HEK293 (cell line): Measurements from ENCODE around the gene CEP350.

Experiments
- GLI4 ChIP-seq: fragments of 450-650 bp; formaldehyde crosslinking; IDR thresholded peaks from 2 replicates; pipeline ENCODE4 v1.5.1; 2016; ENCODE audit warnings: missing biosample characterization, missing genetic modification characterization
- HOXD13 ChIP-seq: sonication (generic); formaldehyde crosslinking; IDR thresholded peaks from 2 replicates; pipeline ENCODE4 v1.8.0; 2022; ENCODE audit warnings: missing genetic modification reagents, borderline replicate concordance
- KLF9 ChIP-seq: fragments of 450-650 bp; formaldehyde crosslinking; IDR thresholded peaks from 2 replicates; pipeline ENCODE4 v1.5.1; 2016; ENCODE audit warnings: missing biosample characterization, missing genetic modification characterization, low read depth
- MYNN ChIP-seq: fragments of 450-650 bp; formaldehyde crosslinking; IDR thresholded peaks from 2 replicates; pipeline ENCODE4 v1.5.1; 2016; ENCODE audit warnings: missing biosample characterization, missing genetic modification characterization, borderline replicate concordance
- REST ChIP-seq: fragments of 450-650 bp; formaldehyde crosslinking; IDR thresholded peaks from 2 replicates; pipeline ENCODE4 v1.5.1; 2016; ENCODE audit warnings: missing biosample characterization, missing genetic modification characterization
- SETDB1 ChIP-seq: IDR thresholded peaks from one replicate; pipeline ENCODE4 v1.6.1; 2017; ENCODE audit warnings: mild to moderate bottlenecking, low read length, moderate library complexity, mixed read lengths; ENCODE audit not compliant: insufficient read length
- SP3 ChIP-seq: fragments of 450-650 bp; formaldehyde crosslinking; IDR thresholded peaks from 2 replicates; pipeline ENCODE4 v1.5.1; 2016; ENCODE audit warnings: missing biosample characterization, missing genetic modification characterization
- ZBTB21 ChIP-seq: fragments of 450-650 bp; formaldehyde crosslinking; IDR thresholded peaks from 2 replicates; pipeline ENCODE4 v1.5.1; 2017; ENCODE audit warnings: missing biosample characterization, missing genetic modification characterization
- ZFP3 ChIP-seq: fragments of 450-650 bp; formaldehyde crosslinking; IDR thresholded peaks from 2 replicates; pipeline ENCODE4 v1.5.1; 2016; ENCODE audit warnings: low read depth, missing biosample characterization, missing genetic modification characterization
- ZIC2 ChIP-seq: fragments of 450-650 bp; formaldehyde crosslinking; IDR thresholded peaks from 2 replicates; pipeline ENCODE4 v1.5.1; 2016; ENCODE audit warnings: missing biosample characterization, missing genetic modification characterization
- ZNF391 ChIP-seq: fragments of 450-650 bp; formaldehyde crosslinking; IDR thresholded peaks from 2 replicates; pipeline ENCODE4 v1.5.1; 2016; ENCODE audit warnings: low read depth, missing biosample characterization, missing genetic modification characterization, borderline replicate concordance
- ZNF48 ChIP-seq: fragments of 450-650 bp; formaldehyde crosslinking; IDR thresholded peaks from 2 replicates; pipeline ENCODE4 v1.5.1; 2016; ENCODE audit warnings: missing biosample characterization, missing genetic modification characterization
- ZNF830 ChIP-seq: fragments of 450-650 bp; IDR thresholded peaks from 2 replicates; pipeline ENCODE4 v1.5.0; 2018; ENCODE audit warnings: missing biosample characterization, missing genetic modification characterization, low read depth, mild to moderate bottlenecking, moderate library complexity

- TF ChIP-seq ZIC2 (tag by site-specific recombination) (no peak), SP3 (no peak), SETDB1 (no peak), ZNF48 (tag by site-specific recombination) (no peak), ZNF391 (tag by site-specific recombination) (no peak), HOXD13 (CRISPR knock-in tag) (no peak), MYNN (no peak), GLI4 (no peak), KLF9 (tag by site-specific recombination) (no peak), ZNF830 (tag by site-specific recombination) (no peak), ZFP3 (tag by site-specific recombination) (no peak), ZBTB21 (tag by site-specific recombination) (no peak), REST (tag by site-specific recombination) (no peak)
These were observed 199.4 kb downstream of the CEP350 start for GRCh38 chr1:180154003-180154324.
